Measurements from ENCODE around the gene DSCAML1. TPM values are rescaled to one million over a fixed set of nuclear protein-coding genes. Genes with fewer than 3 reads are reported as not detected.

The DSCAML1 gene
- total and polyA plus RNA-seq, 4 donors, result 0.18 to 1.5 (median 1.1) TPM

- ATAC-seq (ENCODE audit: insufficient read depth, low FRiP score) (no peak), DNase-seq (peak in 1 of 3 donors; percentile 29)
- no peaks in the 10 kb centered on the region for H3K9me3 ChIP-seq (ENCODE audit: control insufficient read depth in 4 of 4, insufficient read depth in 3 of 4, low read length in 3 of 4)
- H3K36me3 ChIP-seq (ENCODE audit: control insufficient read depth in 4 of 4, insufficient read depth in 4 of 4, low read length in 4 of 4), result no peaks in the 10 kb centered on the region
- peak overlapping the region in 1 of 2 donors; percentile 38 for H3K9ac ChIP-seq (ENCODE audit: insufficient read depth in 1 of 2, low read length in 2 of 2)
- peaks cover 0 to 56% (median 39%) of the 10 kb centered on the region in 5 donors for H3K4me1 ChIP-seq (ENCODE audit: control insufficient read depth in 5 of 5, insufficient read depth in 5 of 5, low read length in 5 of 5)
- H3K27me3 ChIP-seq (ENCODE audit: control insufficient read depth in 3 of 3, insufficient read depth in 3 of 3, low read length in 2 of 3), result no peaks in the 10 kb centered on the region
- TF ChIP-seq CTCF (IDR thresholded peaks at IDR 0.05; ENCODE audit: control extremely low read depth, extremely low read depth), result no peak
- 21 to 36% methylated on average over 18 of the region's 18 CpGs for WGBS, 2 donors
- H3K27ac ChIP-seq (ENCODE audit: low read depth in 1 of 2, low read length in 1 of 2), result peak overlapping the region; percentile 10 to 88
- H3K4me3 ChIP-seq, result no peak overlapping the region
These were observed 26.4 kb upstream of the DSCAML1 start for GRCh38 chr11:117823294-117823945.

- H3K9me3 ChIP-seq (ENCODE audit: control insufficient read depth in 4 of 4, insufficient read depth in 3 of 4, low read length in 3 of 4), result no peaks in the 10 kb centered on the region
- H3K27me3 ChIP-seq (ENCODE audit: control insufficient read depth in 3 of 3, insufficient read depth in 3 of 3, low read length in 2 of 3), result no peaks in the 10 kb centered on the region
- H3K27ac ChIP-seq (ENCODE audit: low read depth in 1 of 2, low read length in 1 of 2), result peak overlapping the region in 1 of 2 donors; percentile 6
- 63 to 71% methylated on average over 33 of the region's 33 CpGs for WGBS, 2 donors
- no peak overlapping the region for H3K9ac ChIP-seq (ENCODE audit: insufficient read depth in 1 of 2, low read length in 2 of 2)
- H3K4me1 ChIP-seq (ENCODE audit: control insufficient read depth in 5 of 5, insufficient read depth in 5 of 5, low read length in 5 of 5), result peaks cover 0 to 54% (median 39%) of the 10 kb centered on the region in 5 donors
- H3K36me3 ChIP-seq (ENCODE audit: control insufficient read depth in 4 of 4, insufficient read depth in 4 of 4, low read length in 4 of 4), result no peaks in the 10 kb centered on the region
- no peak overlapping the region for H3K4me3 ChIP-seq
- peak; percentile 24 for TF ChIP-seq CTCF (IDR thresholded peaks at IDR 0.05; ENCODE audit: control extremely low read depth, extremely low read depth)
- ATAC-seq (ENCODE audit: insufficient read depth, low FRiP score) (no peak), DNase-seq (peak in 1 of 3 donors; percentile 37)
These were observed 25.3 kb upstream of the DSCAML1 start for GRCh38 chr11:117822074-117823033.

DNA sequence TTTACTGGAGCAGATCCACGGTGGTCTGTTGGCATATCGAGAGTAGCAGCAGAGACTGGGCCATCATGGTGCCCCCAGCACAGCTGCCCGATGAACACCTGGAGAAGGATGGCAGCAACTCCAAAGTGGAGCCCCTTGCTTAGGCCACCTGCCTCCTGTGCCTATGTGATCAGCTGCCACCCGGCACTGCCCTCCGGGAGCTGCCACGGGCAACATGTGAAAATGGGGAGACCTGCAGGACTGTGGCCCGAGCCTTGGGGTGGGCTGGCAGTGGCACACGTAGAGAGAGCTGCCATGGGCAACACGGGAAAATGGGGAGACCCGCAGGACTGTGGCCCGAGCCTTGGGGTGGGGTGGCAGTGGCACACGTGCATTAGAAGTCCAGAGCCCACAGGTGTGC, 24.4 kb upstream of the DSCAML1 start:
- Histone ChIP-seq H3K9me3 (ENCODE audit: control insufficient read depth in 4 of 4, insufficient read depth in 3 of 4, low read length in 3 of 4) (no peaks in the 10 kb centered on the region), H3K27ac (ENCODE audit: low read depth in 1 of 2, low read length in 1 of 2) (no peak overlapping the region), H3K9ac (ENCODE audit: insufficient read depth in 1 of 2, low read length in 2 of 2) (no peak overlapping the region), H3K36me3 (ENCODE audit: control insufficient read depth in 4 of 4, insufficient read depth in 4 of 4, low read length in 4 of 4) (no peaks in the 10 kb centered on the region), H3K4me1 (ENCODE audit: control insufficient read depth in 5 of 5, insufficient read depth in 5 of 5, low read length in 5 of 5) (peaks cover 0 to 58% (median 39%) of the 10 kb centered on the region in 5 donors), H3K27me3 (ENCODE audit: control insufficient read depth in 3 of 3, insufficient read depth in 3 of 3, low read length in 2 of 3) (no peaks in the 10 kb centered on the region), H3K4me3 (no peak overlapping the region)
- ATAC-seq (ENCODE audit: insufficient read depth, low FRiP score), result no peak
- 88 to 91% methylated on average over 12 of the region's 12 CpGs for WGBS, 2 donors
- no peak for DNase-seq
- TF ChIP-seq CTCF (IDR thresholded peaks at IDR 0.05; ENCODE audit: control extremely low read depth, extremely low read depth), result no peak
